Mesothelial cell of epicardium (in vitro differentiated cells): ENCODE results near the gene AGBL4. TPM values are rescaled to one million over a fixed set of nuclear protein-coding genes. Genes with fewer than 3 reads are reported as not detected.

Source experiments
- DNase-seq, 2 experiments: peaks; one replicate each; pipeline ENCODE4 v3.0.0; 2021; ENCODE audit warnings: low spot score in 2 of 2; ENCODE audit not compliant: unreplicated experiment in 2 of 2
- H3K27ac Mint-ChIP-seq: 2 replicates; pipeline ENCODE4 v1.8.0; 2021; ENCODE audit warnings: mixed read lengths
- H3K27me3 Mint-ChIP-seq: 2 replicates; pipeline ENCODE4 v1.8.0; 2021; ENCODE audit warnings: low read depth, mixed read lengths
- H3K36me3 Mint-ChIP-seq: 2 replicates; pipeline ENCODE4 v1.8.0; 2021; ENCODE audit warnings: mixed read lengths
- H3K4me1 Mint-ChIP-seq: 2 replicates; pipeline ENCODE4 v1.8.0; 2021; ENCODE audit warnings: mixed read lengths
- H3K4me3 Mint-ChIP-seq: 2 replicates; pipeline ENCODE4 v1.8.0; 2021; ENCODE audit warnings: mild to moderate bottlenecking, moderate library complexity, mixed read lengths
- H3K9me3 Mint-ChIP-seq: 2 replicates; pipeline ENCODE4 v1.8.0; 2021; ENCODE audit warnings: mixed read lengths
- total RNA-seq: library from RNA; stranded (reverse); gene quantifications from 3 replicates; pipeline ENCODE4 v1.2.1, GENCODE V29; 2021
- TF ChIP-seq, protein P1 (sequence below): fragments of 200-600 bp; sonication (generic); IDR thresholded peaks from one replicate; pipeline ENCODE4 v1.5.0; 2021; ENCODE audit warnings: antibody characterized with exemption; ENCODE audit not compliant: unreplicated experiment

Gene AGBL4
- total RNA-seq, 1 donor from 2014 or later: 0.42 TPM

DNA sequence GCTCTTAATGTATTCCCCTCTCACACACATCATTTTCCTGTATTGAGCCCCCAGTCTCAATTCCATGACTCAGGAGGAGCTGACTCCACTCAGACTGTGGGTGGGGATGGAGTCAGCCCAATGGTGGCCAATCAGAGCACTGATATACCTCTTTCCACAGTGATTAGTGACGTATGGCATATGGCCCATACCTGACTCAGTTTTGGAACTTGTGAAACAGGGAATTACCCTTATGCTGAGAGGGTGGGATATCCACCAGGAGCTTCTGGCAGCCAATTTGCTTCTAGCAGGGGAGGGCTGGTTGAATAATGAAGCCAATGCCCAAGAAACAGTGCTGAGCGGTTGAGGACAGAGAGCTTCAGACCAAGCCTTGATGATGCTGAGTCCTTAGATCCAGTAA, 1465.4 kb downstream of the AGBL4 start:
- no peaks in the 10 kb centered on the region for H3K36me3 Mint-ChIP-seq
- H3K27ac Mint-ChIP-seq: no peak overlapping the region
- no peaks in the 10 kb centered on the region for H3K4me1 Mint-ChIP-seq
- no peak for DNase-seq
- peaks cover 50% of the 10 kb centered on the region for H3K27me3 Mint-ChIP-seq
- TF ChIP-seq, protein P1, sequence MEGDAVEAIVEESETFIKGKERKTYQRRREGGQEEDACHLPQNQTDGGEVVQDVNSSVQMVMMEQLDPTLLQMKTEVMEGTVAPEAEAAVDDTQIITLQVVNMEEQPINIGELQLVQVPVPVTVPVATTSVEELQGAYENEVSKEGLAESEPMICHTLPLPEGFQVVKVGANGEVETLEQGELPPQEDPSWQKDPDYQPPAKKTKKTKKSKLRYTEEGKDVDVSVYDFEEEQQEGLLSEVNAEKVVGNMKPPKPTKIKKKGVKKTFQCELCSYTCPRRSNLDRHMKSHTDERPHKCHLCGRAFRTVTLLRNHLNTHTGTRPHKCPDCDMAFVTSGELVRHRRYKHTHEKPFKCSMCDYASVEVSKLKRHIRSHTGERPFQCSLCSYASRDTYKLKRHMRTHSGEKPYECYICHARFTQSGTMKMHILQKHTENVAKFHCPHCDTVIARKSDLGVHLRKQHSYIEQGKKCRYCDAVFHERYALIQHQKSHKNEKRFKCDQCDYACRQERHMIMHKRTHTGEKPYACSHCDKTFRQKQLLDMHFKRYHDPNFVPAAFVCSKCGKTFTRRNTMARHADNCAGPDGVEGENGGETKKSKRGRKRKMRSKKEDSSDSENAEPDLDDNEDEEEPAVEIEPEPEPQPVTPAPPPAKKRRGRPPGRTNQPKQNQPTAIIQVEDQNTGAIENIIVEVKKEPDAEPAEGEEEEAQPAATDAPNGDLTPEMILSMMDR: no peak
- H3K9me3 Mint-ChIP-seq: no peaks in the 10 kb centered on the region
- no peak overlapping the region for H3K4me3 Mint-ChIP-seq

- TF ChIP-seq, protein P1: no peak
- no peaks in the 10 kb centered on the region for H3K4me1 Mint-ChIP-seq
- no peak for DNase-seq
- H3K36me3 Mint-ChIP-seq: no peaks in the 10 kb centered on the region
- no peak overlapping the region for H3K27ac Mint-ChIP-seq
- no peak overlapping the region for H3K4me3 Mint-ChIP-seq
- no peaks in the 10 kb centered on the region for H3K9me3 Mint-ChIP-seq
- H3K27me3 Mint-ChIP-seq: peaks cover 45% of the 10 kb centered on the region
These were observed 1467.4 kb downstream of the AGBL4 start for GRCh38 chr1:48556186-48556850.

DNA sequence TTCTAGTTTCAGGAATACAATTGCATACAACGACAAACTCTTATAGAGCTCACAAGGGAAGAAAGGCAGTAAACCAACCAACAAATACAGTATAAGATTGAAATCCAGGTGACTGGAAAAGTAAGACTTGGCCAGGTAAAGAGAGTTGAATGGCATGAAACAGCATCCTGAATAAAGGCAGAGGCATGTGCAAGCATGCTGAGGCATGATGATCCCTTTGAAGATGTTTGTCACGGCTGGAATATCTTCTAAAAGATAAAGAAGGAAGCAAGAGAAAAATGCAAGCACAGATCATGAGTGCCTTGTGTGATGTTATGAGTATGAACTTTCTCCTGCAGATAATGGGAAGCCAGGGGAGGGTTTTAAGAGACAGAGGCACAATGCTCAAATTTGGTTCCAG, 1468.5 kb downstream of the AGBL4 start:
- no peak overlapping the region for H3K27ac Mint-ChIP-seq

DNA sequence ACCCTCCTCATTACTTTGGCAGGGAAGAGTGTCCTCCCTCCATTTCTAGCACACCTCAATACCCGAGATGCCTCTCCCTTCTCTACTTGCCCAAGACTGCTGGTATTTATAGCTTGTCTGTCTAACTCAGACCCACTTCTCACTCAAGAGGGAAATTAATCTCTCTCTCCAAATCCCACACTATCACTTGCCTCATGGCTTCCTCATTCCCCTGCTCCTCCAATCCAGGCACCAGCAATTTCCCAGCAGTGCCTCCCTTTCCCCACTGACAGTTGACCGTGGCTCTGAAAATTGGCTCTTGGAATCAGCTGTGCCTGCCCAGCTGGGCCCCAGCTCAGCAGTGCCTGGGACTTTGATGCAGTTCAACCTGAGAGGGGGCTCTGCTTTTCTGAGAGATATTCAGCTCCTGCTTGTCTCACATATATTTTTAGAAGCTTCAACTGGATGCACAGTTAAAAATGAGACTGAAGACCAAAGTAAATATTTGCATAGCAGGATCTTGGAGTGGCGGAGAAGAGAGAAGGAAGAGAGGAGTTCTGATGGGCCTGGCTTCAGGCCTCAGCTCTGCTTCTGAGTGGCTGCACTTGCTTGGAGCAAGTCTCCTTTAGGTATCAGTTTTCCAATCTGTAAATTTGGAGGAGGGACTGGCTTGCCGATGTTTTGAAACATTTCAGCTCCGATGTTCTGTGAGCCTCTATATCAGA, 1470.7 kb downstream of the AGBL4 start:
- TF ChIP-seq, protein P1: no peak
- no peaks in the 10 kb centered on the region for H3K36me3 Mint-ChIP-seq
- H3K4me1 Mint-ChIP-seq: no peaks in the 10 kb centered on the region
- no peak overlapping the region for H3K27ac Mint-ChIP-seq
- H3K27me3 Mint-ChIP-seq: peaks cover 37% of the 10 kb centered on the region
- no peaks in the 10 kb centered on the region for H3K9me3 Mint-ChIP-seq
- H3K4me3 Mint-ChIP-seq: no peak overlapping the region
- DNase-seq: no peak

More for the DNA sequence above, 1468.5 kb downstream of the AGBL4 start:
- Mint-ChIP-seq H3K4me3 (no peak overlapping the region), H3K36me3 (no peaks in the 10 kb centered on the region), H3K4me1 (no peaks in the 10 kb centered on the region), H3K9me3 (no peaks in the 10 kb centered on the region), H3K27me3 (peaks cover 43% of the 10 kb centered on the region)
- no peak for DNase-seq
- TF ChIP-seq, protein P1: no peak

- H3K36me3 Mint-ChIP-seq: no peaks in the 10 kb centered on the region
- DNase-seq: no peak
- H3K4me1 Mint-ChIP-seq: no peaks in the 10 kb centered on the region
- H3K9me3 Mint-ChIP-seq: no peaks in the 10 kb centered on the region
- H3K27me3 Mint-ChIP-seq: peaks cover 41% of the 10 kb centered on the region
- TF ChIP-seq, protein P1: no peak
- H3K27ac Mint-ChIP-seq: no peak overlapping the region
- H3K4me3 Mint-ChIP-seq: no peak overlapping the region
These were observed 1471.3 kb downstream of the AGBL4 start for GRCh38 chr1:48552420-48552819.
